ENCODE measurements around the gene MSI2. TPM values are rescaled to one million over a fixed set of nuclear protein-coding genes. Genes with fewer than 3 reads are reported as not detected.

The MSI2 gene
- total RNA-seq, 2 experiments from 2014 or later, result 131 to 164 TPM

GRCh38 chr17:57535249-57535966 lies 279.1 kb downstream of the MSI2 start:
- DNase-seq (ENCODE audit: low spot score), result no peak
- ChIA-PET CTCF (ENCODE audit: unreplicated experiment) (no interaction called here), POLR2A (interaction anchor here (0.5 to 1.9 kb wide), 2 partner anchors 15 to 1865 kb away, joined by 3 to 7 read pairs; no protein-coding TSS in a partner anchor)
- TF ChIP-seq EZH2phosphoT487 (IDR thresholded peaks at IDR 0.05; ENCODE audit: borderline replicate concordance, low read depth, low read length) (no peak), CTCF (conservative IDR thresholded peaks at IDR 0.05; ENCODE audit: low read length) (no peak)
- no peaks in the 10 kb centered on the region for H3K79me2 ChIP-seq (ENCODE audit: insufficient read depth, low read depth, low read length)
- intact Hi-C loops (cut with micrococcal nuclease; ENCODE audit: unreplicated experiment), result no loop called here
- no peak overlapping the region for H3K4me2 ChIP-seq (ENCODE audit: low read length)
- no peak overlapping the region for H3K27ac ChIP-seq (ENCODE audit: low read depth, low read length, poor library complexity, severe bottlenecking)
- peaks cover 27% of the 10 kb centered on the region for H3K4me1 ChIP-seq (ENCODE audit: insufficient read depth, low read length, poor library complexity, severe bottlenecking)
- 0 out of 2 replicates have a peak, but pooled peaks cover 3% of the 10 kb centered on the region for H3K36me3 ChIP-seq (ENCODE audit: insufficient read depth, low read length)
- no peaks in the 10 kb centered on the region for H3K9me3 ChIP-seq (ENCODE audit: low read length)
- no peaks in the 10 kb centered on the region for H4K20me1 ChIP-seq (ENCODE audit: insufficient read depth, low read length)
- no peak overlapping the region for H3K4me3 ChIP-seq (ENCODE audit: low read depth, low read length, poor library complexity, severe bottlenecking)
- BruUV-seq (replicated peaks), result no TSS peak
- H3K9me2 ChIP-seq (ENCODE audit: insufficient read depth, low read length), result no peaks in the 10 kb centered on the region
- no peak overlapping the region for H2AFZ ChIP-seq (ENCODE audit: low read length)

GRCh38 chr17:57536289-57536688 lies 280.0 kb downstream of the MSI2 start:
- ChIA-PET POLR2A (interaction anchor here (1.9 kb wide), 1 partner anchor 14 kb away, joined by 7 read pairs; no protein-coding TSS in a partner anchor), CTCF (ENCODE audit: unreplicated experiment) (no interaction called here)
- TF ChIP-seq EZH2phosphoT487 (IDR thresholded peaks at IDR 0.05; ENCODE audit: borderline replicate concordance, low read depth, low read length), result no peak
- TF ChIP-seq CTCF (conservative IDR thresholded peaks at IDR 0.05; ENCODE audit: low read length), result no peak
- intact Hi-C loops (cut with micrococcal nuclease; ENCODE audit: unreplicated experiment), result no loop called here
- H3K4me1 ChIP-seq (ENCODE audit: insufficient read depth, low read length, poor library complexity, severe bottlenecking), result peaks cover 27% of the 10 kb centered on the region
- H3K9me3 ChIP-seq (ENCODE audit: low read length), result no peaks in the 10 kb centered on the region
- H3K27ac ChIP-seq (ENCODE audit: low read depth, low read length, poor library complexity, severe bottlenecking), result no peak overlapping the region
- H3K79me2 ChIP-seq (ENCODE audit: insufficient read depth, low read depth, low read length), result no peaks in the 10 kb centered on the region
- no TSS peak for BruUV-seq (replicated peaks)
- DNase-seq (ENCODE audit: low spot score), result no peak
- no peak overlapping the region for H3K4me3 ChIP-seq (ENCODE audit: low read depth, low read length, poor library complexity, severe bottlenecking)
- no peak overlapping the region for H2AFZ ChIP-seq (ENCODE audit: low read length)
- H3K36me3 ChIP-seq (ENCODE audit: insufficient read depth, low read length), result 0 out of 2 replicates have a peak, but pooled peaks cover 3% of the 10 kb centered on the region
- no peaks in the 10 kb centered on the region for H3K9me2 ChIP-seq (ENCODE audit: insufficient read depth, low read length)
- no peaks in the 10 kb centered on the region for H4K20me1 ChIP-seq (ENCODE audit: insufficient read depth, low read length)
- H3K4me2 ChIP-seq (ENCODE audit: low read length), result no peak overlapping the region
